ENCODE data around the gene CXCL3.
"Not testable (repeated sequence)": the region's sequence is repeated elsewhere in the genome, so short reads cannot be mapped to it uniquely, and the experiment has no call there.

The CXCL3 gene

DNA sequence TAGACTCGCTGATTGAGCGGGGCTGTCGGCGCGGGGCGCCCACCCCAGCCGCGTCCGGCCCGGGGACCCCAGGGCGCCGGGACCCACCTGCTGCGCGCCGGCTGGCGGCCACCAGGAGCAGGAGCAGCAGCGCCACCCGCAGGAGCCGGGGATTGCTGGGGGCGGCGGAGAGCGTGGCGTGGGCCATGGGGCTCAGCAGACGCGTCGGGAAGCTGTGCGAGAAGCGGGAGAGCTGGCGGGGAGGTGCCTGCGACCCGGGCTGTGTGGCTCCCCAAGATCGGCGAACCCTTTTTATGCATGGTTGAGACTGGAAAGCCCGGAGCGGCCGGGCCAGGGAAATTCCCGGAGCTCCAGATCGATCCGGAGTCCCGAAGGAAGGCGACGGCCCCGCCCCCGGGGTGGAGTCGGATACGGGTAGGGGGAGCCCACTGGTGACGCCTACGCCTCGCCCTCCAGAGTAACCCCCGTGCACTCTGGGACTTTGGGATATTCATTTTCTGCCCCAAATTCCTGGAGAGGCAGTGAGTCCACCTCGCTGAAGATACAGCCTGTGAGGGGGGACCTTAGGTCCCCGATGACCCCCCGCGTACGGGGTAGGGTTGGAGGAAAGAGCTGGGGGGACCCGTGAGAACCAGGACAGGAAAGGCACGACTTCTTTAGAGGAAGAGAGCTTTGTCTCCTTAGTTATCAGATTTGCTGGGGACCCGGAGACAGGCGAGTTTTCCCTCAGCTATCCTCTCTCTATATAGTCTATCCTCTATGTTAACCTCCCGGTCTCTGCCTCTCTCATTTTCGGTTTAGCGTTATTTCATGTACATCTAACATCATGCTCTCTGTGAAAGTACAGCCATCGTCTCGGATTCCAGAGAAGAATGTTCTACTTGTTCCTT lies at the start of gene CXCL3:
Gene CXCL3, minus strand, starts transcription at position 265 of the 890 bp plus-strand sequence. Its CDS starts 78 bp downstream, at position 187.
- peak; percentile 90 to 97 (median 96) for DNase-seq

DNA sequence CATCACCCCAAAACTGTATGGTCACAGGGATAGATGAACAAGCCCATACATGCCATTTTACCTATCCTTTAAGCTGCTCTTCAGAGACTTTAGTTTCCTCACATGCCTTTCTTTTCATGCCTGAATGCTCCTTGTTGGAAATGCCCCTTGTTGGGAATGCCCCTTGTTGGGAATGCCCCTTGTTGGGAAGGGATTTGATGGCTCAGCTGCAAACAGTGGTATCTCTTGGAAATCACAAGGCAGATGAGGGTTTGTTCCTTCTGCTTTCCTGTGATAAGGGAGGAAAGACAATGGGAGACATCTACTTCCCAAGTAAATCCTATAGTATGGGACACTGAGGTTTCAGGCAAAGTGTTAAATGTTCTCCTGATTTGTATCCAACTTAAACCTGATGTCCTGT lies 49.0 kb upstream of the CXCL3 start:
- peak; percentile 49 to 62 (median 50) for DNase-seq

DNA sequence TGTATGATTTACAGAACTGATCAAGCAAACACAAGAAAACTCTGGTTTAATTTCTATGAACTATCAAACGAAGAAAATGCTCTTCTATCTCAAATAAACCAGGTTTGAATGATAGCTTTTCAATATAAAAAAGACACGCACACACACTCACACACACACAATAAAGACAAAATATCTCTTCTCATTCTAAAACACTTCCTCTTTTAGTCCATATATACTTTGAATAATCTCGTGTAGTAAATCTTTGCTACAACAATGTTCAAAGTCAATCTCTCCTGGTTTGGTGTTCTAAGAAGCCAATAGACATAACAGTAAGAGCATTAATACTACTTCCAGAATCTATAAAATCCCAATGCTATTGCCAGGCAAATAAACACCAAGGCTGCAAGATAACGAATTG lies 47.2 kb upstream of the CXCL3 start:
- DNase-seq, result no peak

DNA sequence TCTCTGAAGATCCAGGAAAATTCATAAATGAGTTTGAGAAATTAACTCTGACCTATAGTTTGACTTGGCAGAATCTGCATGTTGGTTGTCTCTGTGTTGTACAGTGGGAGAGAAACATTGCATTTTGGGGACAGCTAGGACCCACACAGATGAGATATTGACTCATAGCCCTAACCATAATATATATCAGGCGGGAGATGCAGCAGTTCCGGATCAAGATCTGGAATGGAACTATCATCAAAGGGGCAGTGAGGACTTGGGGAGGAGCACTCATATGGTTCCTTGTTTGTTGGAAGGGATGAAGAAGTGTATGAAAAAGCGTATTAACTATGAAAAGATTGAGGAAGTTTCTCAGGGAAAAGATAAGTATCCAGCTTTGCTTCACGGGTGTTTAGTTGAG lies 46.5 kb upstream of the CXCL3 start:
- DNase-seq, result no peak

DNA sequence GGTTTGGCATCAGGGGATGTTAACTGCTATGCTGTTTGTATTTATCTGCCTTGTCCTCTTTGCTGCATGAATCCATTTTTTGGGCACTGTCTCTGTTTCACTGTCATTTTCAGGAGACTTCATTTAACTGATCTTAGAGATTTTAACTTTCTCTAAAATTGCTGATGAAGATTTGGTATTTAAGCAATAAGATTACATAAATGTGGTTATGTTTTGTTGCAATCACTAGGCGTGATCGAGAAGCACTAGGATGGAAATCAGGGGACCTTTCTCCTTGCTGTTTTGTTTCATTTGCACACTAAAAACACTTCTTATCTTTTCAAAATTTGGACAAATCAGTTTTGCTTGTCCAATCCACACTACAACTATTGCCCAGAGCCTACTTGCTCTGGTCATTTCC lies 45.1 kb upstream of the CXCL3 start:
- peak in 1 of 3 donors; percentile 48 for DNase-seq

DNA sequence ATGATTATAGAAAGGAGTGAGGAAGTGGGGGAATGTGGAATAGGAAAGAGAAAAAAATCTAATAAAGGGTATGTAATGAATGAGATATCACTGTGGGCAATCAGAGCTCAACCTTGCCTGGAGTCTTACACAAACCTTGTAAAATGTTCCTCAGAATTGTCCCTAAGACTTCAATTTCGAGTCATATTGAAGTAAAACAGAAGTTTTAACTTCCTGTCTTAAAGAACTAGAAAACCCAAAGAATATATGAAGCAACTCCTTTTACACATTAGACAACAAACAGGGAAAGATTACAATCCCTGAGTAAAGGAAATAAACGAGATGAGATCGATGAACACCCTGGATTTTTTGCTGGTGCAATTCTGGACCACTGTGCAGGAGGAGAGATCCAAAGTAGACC lies 42.5 kb upstream of the CXCL3 start:
- peak in 2 of 3 donors; percentile 31 to 47 for DNase-seq

DNA sequence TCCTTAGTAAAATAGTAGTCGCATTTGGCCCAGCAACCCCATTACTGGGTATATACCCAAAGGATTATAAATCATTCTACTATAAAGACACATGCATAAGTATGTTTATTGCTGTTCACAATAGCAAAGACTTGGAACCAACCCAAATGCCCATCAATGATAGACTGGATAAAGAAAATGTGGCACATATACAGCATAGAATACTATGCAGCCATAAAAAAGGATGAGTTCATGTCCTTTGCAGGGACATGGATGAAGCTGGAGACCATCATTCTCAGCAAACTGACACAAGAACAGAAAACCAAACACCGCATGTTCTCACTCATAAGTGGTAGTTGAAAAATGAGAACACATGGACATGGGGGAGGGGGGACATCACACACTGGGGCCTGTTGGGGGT lies 41.9 kb upstream of the CXCL3 start:
- DNase-seq, result not testable (repeated sequence)

DNA sequence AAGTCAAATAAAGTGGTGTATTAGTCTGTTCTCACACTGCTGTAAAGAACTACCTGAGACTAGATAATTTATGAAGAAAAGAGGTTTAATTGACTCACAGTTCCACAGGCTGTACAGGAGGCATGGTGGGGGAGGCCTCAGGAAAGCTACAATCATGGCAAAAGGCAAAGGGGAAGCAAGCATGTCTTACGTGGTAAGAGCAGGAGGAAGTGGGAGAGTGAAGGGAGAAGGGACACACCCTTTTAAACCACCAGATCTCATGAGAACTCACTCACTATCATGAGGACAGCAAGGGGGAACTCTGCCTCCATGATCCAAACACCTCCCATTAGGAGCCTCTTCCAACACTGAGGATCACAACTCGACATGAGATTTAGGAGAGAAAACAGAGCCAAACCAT lies 40.5 kb upstream of the CXCL3 start:
- DNase-seq, result peak; percentile 69 to 74 (median 71)

DNA sequence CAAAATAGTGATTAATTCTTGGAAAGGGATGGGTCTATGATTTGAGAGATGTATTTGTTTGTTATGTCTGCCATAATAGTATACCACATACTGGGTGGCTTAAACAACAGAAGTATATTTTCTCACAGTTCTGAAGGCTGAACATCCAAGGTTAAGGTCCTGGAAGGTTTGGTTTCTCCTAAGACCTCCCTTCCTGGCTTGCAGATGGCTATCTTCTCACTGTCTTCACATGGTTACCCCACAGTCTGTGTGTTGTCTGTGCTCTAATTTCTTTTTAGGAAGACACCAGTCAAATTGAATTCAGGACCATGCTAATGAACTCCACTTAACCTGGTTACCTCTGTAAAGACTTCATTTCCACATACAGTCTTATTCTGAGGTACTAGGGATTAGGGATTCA lies 34.9 kb upstream of the CXCL3 start:
- DNase-seq, result no peak

DNA sequence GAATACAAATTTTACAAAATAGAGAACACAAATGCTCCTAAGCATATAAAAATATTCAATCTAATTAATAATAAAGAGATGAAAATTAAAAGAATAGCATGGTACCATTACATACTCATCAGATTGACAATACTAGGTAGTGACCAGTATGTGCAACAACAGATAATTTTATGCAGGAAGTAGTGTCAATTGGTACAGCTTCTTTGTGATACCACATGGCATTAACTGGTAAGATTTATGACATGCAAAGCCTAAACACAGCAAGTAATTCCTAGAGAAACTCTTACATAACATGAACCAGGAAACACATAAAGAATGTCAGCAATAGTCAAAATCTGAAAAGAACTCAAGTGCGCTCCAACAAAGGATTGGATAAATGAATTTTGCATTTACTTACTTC lies 34.2 kb upstream of the CXCL3 start:
- DNase-seq, result no peak

DNA sequence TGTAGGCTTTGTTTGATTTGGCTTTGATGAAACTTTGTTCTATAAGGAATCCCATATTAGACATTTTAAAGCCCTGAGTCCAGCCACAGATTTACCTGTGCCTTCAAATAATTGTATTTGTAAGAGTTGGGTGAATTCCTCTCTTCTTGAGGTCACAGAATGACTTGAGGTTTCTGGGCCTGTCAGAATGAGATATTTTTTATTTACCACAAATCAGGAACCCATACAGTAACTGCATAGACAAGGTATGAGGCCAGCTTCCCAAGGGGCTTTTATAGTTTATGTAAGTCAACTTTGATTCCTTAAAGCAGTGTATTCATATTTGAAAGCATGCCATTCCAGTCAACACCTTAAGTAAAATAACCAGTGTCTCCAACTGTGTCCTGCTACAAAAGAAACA lies 29.1 kb upstream of the CXCL3 start:
- no peak for DNase-seq

DNA sequence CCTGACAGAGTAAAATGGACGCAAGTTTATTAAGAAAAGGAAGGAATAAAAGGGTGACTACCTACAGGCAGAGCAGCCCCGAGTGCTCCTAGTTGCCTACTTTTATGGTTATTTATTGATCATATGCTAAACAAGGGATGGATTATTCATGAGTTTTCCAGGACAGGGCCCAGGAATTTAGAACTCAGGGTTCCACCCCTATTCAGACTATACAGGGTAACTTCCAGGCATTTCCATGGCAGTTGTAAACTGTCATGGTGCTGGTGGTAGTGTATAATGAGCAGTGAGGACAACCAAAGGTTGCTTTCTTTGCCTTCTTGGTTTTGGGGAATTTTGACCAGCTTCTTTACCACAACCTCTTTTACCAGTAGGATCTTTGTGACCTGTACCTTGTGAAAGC lies 27.7 kb upstream of the CXCL3 start:
- no peak for DNase-seq

DNA sequence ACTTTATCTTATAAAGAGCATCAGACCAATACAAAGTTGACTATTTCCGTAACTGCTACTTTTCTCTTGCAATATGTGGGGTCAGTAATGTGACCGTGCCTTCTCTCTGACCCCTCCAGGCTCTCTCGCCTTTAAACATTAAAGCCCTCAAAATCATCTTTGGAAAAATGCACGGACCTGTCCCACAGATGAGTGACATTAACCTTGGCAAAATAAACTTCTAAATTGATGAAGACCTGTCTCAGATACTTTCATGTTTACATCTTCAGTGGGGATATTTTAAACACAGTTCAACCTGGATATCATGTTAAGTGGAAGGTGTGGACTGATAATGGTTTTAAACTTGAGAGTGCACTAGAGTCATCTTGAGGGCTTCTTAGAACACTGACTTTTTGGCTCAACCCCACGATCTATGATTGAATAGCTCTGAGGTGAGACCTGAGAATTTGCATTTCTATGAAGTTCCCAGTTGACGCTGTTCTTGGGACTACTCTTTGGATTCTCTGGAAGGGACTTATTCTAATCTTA lies 26.7 kb upstream of the CXCL3 start:
- DNase-seq, result no peak

DNA sequence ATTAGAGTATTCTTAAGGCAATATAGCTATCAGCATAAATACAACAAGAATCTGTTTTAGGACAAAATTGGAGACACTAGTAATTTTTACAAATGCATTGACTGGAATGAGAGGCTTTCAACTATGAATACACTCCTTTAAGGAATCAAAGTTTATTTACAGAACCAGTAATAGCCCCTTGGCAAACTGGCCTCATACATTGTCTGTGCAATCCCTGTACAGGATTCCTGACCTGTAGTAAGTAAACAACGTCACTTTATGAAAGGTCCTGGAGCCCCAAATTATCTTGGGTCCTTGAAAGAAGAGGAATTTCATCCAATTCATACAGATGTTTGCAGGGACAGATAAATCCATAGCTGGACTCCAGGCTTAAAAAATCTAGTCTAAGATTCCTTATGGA lies 25.4 kb upstream of the CXCL3 start:
- DNase-seq, result no peak

DNA sequence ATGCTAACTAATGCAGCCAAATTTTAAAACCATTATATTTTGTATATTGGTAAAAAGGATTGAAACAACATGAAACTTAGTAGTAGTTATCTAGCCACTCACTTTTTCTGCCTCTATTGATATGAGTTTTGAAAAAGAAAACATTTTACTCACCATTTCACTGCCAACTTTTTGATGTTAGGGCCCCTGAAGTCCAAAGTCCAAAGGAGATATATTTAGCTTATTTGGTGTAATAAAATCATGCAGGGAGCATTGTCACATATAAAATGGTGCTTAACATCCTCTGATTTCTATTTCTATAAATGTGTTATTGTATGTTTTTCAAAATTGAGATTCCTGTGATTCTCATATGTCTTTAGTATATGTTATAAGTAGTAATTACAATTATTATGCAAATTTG lies 24.5 kb upstream of the CXCL3 start:
- DNase-seq, result no peak

DNA sequence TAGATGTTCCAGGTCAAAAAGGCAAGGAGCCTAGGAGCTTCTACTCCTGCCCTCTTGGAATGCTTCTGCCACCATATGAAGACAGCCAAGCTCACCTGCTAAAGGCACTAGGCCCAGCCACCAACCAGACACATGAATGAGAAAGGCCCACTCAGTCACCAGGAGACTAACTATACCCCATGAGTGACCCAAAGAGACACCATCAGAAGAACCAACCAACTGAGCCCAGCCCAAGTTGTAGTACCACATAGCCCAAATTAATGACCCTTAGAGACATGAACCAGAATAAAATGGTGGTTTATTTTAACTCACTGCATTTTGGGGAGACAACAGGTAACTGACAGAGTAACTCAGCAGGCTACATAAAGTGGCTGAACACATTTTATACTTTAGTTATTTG lies 22.9 kb upstream of the CXCL3 start:
- no peak for DNase-seq

DNA sequence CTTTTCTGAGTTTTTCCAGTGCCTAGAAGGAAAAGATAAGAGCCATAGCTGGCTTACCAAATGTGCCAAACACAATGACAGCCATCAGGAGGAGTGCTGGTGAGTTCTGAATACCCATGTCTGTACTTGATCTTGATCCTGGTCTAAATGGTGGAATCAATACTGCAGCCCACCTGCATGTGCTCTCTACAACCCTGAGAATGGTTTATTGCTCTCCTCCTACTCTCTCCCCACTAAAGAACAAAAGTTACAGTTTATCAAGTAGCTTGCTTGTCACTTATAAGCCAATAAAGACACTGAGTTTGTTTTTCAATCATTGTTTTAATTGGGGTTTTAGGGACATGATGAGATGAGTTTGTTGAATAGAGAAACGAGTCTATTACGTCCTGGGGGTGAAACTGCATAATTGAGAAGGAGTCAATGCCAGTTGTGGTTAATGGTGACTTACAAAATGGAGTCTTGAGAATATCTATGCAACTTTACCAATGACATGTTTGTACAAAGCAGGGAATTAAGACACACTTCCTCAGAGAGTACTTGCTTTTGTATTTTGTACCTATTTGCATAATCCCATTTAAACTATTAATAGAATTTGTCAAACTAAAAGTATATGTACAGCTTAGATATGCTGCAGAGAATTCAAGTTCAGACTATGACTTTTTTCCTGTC lies 20.8 kb upstream of the CXCL3 start:
- DNase-seq, result no peak

DNA sequence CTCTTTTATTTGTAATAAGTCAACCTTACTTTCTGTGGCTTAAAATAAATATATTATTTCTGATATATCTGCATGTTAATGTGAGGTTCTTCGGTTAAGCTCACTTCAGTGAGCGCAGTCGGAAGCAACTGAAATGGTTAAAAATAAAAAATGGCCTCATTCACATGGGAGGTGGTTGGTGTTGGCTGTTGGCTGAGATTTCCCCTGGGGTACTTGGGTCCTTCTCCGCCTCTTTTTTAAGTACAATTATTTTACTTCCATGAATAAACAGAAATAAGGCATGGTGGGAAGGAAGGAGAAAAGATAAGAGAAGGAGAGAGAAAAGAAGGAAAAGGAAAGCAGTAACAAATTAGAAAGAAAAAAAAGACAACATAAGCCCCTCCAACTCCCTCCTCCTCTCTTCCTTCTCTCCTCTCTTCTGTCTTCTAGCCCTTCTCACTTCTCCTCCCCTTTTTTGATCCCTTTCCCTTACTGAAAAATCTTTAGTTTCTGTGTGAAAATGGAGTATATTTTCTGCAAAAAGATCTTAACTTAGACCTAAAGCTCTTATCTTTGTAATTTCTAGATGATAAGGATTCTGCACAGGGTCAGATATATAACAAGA lies 19.7 kb upstream of the CXCL3 start:
- no peak for DNase-seq

DNA sequence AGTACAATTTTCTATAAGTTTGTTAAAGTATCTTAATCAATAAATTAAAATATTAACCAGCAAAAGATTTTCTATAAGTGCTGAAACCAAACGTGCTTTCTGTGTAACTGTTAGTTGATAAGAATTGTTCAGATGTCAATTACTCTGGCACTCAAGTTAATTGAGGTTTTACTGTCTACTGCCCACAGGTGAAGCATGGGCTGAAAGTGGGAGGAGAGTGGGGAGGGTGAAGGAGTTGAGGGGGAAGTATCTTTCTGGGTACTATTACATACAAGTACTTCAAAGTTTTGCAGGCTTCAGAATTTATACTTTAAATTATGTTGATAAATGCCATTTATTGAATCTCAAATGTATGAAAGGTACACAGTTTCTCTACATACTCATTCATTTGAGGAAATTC lies 19.1 kb upstream of the CXCL3 start:
- DNase-seq, result no peak

DNA sequence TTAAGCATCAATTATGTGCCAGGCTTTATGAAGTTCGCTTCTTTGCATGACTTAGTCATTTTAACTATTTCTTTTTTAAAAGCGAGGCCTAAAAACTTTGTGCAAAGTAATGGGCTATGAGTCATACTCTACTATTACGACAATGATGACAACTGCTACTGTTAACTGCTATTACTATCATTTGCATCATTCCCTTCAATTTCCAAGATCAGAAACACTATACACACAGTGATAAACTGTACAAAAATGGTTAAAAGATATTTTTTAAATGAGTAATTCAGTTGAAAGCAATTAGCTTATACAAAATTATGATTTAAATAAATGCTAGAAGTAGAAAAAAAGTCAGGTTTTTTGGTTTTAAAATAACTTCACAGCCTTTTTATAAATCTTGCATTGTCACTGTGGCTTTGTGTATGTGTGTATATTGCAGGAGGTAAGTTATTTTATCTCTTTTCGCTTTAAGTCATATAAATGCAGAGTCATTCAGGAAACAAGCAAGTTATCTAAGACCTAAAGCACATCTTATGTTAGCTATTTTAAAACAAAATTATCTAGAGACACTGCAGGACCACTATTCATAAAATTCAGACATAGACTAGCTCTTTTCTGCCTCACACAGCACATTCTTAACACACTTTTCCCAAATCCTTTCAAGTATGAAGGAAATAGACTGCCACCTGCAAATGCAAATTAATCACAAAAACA lies 18.5 kb upstream of the CXCL3 start:
- DNase-seq, result peak; percentile 51 to 89 (median 87)

DNA sequence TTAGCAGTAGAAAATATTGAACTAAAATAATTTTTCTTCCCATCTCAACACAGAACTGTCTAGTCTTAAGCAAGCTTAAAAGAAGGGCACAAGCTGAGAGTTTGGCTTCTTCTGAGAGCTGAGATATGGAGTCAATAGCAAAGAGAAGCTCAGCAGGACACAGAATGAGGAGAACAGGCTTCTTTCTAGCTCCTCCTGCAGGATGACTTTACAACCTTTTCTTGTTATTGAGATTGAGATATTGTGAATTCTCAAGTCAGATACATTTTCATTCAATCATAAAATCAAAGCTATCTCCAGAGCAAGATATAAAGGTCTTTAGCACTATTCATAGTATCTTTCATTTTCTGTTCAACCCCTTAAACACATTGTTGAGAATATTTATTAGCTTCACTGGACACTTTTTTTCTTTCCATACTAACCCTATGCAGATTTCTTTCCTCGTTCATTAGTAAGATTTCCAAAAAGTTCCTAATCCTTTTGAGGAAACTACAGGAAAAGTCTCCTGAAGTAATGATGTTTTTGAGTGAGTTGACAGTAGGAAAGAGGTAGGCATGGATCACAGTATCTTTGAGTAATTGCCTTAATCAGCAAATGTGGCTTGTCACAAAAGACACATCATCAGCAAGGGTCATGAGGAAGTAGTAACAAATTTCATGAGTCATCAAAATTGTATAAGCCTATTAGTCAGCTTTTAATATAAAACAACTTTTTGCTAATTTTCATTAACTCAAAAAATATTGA lies 17.8 kb upstream of the CXCL3 start:
- peak; percentile 54 to 88 (median 84) for DNase-seq

DNA sequence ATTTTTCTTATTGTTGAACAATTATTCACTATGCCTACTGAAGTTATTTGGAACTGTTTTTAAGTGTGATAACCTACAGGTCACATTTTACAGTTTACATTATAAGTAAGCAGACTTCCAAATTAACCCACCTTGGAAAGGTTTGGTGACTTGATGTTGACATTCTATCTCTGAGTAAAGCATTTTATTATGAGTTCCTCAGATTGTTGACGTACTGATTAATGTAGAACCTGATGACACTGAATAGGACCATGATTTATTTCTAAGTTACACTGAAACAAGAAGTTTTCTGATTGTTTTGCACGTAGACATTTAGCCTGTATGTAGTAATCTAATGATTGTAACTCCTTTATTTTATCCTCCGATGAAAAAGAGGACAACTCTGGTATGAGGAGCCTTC lies 17.0 kb upstream of the CXCL3 start:
- no peak for DNase-seq
